Vagina (tissue), 2 donors: ENCODE data around the gene MFN2.

Source experiments
- CTCF ChIP-seq, 3 experiments: fragments of 450-650 bp in 2 of 3; fragments of 200-600 bp in 1 of 3; sonication (generic) in 1 of 3; IDR thresholded peaks; one replicate each; pipeline ENCODE4 v1.5.1; 2017 to 2019; ENCODE audit warnings: antibody characterized with exemption in 3 of 3, mild to moderate bottlenecking in 2 of 3, moderate library complexity in 2 of 3
- POLR2A ChIP-seq, 2 donors: fragments of 450-650 bp; IDR thresholded peaks; one replicate each; pipeline ENCODE4 v1.6.1; 2017; ENCODE audit warnings: antibody characterized with exemption in 2 of 2, mild to moderate bottlenecking in 2 of 2, moderate library complexity in 2 of 2
- POLR2AphosphoS5 ChIP-seq, 2 donors: sonication (generic); formaldehyde crosslinking; IDR thresholded peaks; one replicate each; pipeline ENCODE4 v1.9.0; 2017; ENCODE audit warnings: antibody characterized with exemption in 2 of 2, mild to moderate bottlenecking in 2 of 2, low read depth in 1 of 2; ENCODE audit not compliant: insufficient read depth in 1 of 2

GRCh38 chr1:12055259-12055658 is 75.0 kb downstream of the MFN2 start:
- TF ChIP-seq CTCF (IDR thresholded peaks at IDR 0.05) (no peak), POLR2A (IDR thresholded peaks at IDR 0.05) (no peak), POLR2AphosphoS5 (IDR thresholded peaks at IDR 0.05; ENCODE audit: insufficient read depth in 1 of 2, low read depth in 1 of 2) (no peak)
